Gastrocnemius medialis (tissue), 4 donors: ENCODE measurements around the gene HSD11B1L.
A peak's percentile ranks its signal among the peaks of the same experiment; 100 is the strongest.

Experiments
- CTCF ChIP-seq, 5 experiments: fragments of 450-650 bp in 3 of 5; fragments of 200-600 bp in 2 of 5; sonication (generic) in 2 of 5; IDR thresholded peaks in 4 of 5; conservative IDR thresholded peaks in 1 of 5; 1 replicate in 4 of 5; 2 replicates in 1 of 5; pipeline ENCODE4 v1.5.1; 2016 to 2019; ENCODE audit warnings: antibody characterized with exemption in 5 of 5, mild to moderate bottlenecking in 3 of 5, moderate library complexity in 3 of 5
- POLR2A ChIP-seq, 2 donors: fragments of 450-650 bp; IDR thresholded peaks; one replicate each; pipeline ENCODE4 v1.6.1; 2017; ENCODE audit warnings: antibody characterized with exemption in 2 of 2, mild to moderate bottlenecking in 2 of 2, moderate library complexity in 2 of 2

- TF ChIP-seq CTCF (IDR thresholded peaks at IDR 0.05 in 4 of 5, conservative IDR thresholded peaks at IDR 0.05 in 1 of 5): peak; percentile 68 to 91 (median 84)
- peak in 1 of 2 donors; percentile 44 for TF ChIP-seq POLR2A (IDR thresholded peaks at IDR 0.05)
Observed at GRCh38 chr19:5686647-5687359, 6.0 kb downstream of the HSD11B1L start.
